Endothelial cell of umbilical vein (primary cell): ENCODE measurements around the gene MPIG6B. TPM values are rescaled to one million over a fixed set of nuclear protein-coding genes. Genes with fewer than 3 reads are reported as not detected.

ENCODE experiments used
- BruUV-seq: library from RNA; stranded (reverse); fragments of 400-500 nt; replicated peaks from 2 replicates; lab custom pipeline; 2021; lab: Mats Ljungman, UMichigan
- CTCF ChIA-PET: fragments of 300-600, 350-600 bp; sonication (Branson Sonifier 250); formaldehyde crosslinking; loops from one replicate; lab custom pipeline; 2021; ENCODE audit warnings: antibody characterized with exemption, inconsistent platforms; lab: Charles Lee
- POLR2A ChIA-PET: fragments of 300-600, 350-600 bp; sonication (Branson Sonifier 250); formaldehyde crosslinking; loops from one replicate; lab custom pipeline; 2021; ENCODE audit warnings: antibody characterized with exemption, inconsistent platforms; lab: Charles Lee
- DNase-seq: peaks from one replicate; pipeline ENCODE4 v3.0.0-alpha.2; 2011; ENCODE audit warnings: low read depth, low spot score
- FAIRE-seq: peaks from 2 replicates; lab custom pipeline; 2011; peaks lifted over from hg19 to GRCh38; lab: Jason Lieb, UNC
- H2AFZ ChIP-seq: 2 replicates; pipeline ENCODE4 v1.6.0; 2012; ENCODE audit warnings: low read depth, low read length, control low read depth, inconsistent platforms
- H3K27ac ChIP-seq: 2 replicates; pipeline ENCODE4 v1.5.1; 2011; ENCODE audit warnings: low read depth, mild to moderate bottlenecking, control low read depth, low read length, moderate library complexity; ENCODE audit not compliant: insufficient read depth
- H3K27me3 ChIP-seq, 2 experiments: 2 replicates each; pipeline versions ENCODE4 v1.6.0 to v1.6.1; 2011; ENCODE audit warnings: low read length in 2 of 2, mixed read lengths in 1 of 2; ENCODE audit not compliant: control insufficient read depth in 2 of 2, insufficient read depth in 2 of 2
- H3K36me3 ChIP-seq, 2 experiments: 2 replicates in 1 of 2; 3 replicates in 1 of 2; pipeline ENCODE4 v1.5.1; 2011; ENCODE audit warnings: low read length in 2 of 2, mild to moderate bottlenecking in 1 of 2, moderate library complexity in 1 of 2; ENCODE audit not compliant: control insufficient read depth in 2 of 2, insufficient read depth in 2 of 2; ENCODE audit errors: extremely low read depth in 1 of 2
- H3K4me1 ChIP-seq: 3 replicates; pipeline ENCODE4 v1.5.1; 2011; ENCODE audit warnings: mild to moderate bottlenecking, low read length; ENCODE audit not compliant: control insufficient read depth, insufficient read depth; ENCODE audit errors: extremely low read depth
- H3K4me2 ChIP-seq: 2 replicates; pipeline ENCODE4 v1.6.1; 2011; ENCODE audit warnings: low read length, control low read depth, mixed read lengths; ENCODE audit not compliant: insufficient read depth
- H3K4me3 ChIP-seq, 3 experiments: fragments of 200-600 bp in 1 of 3; sonication (generic), shearing (Covaris generic) in 1 of 3; replicated peaks in 1 of 3; 2 replicates each; pipeline ENCODE4 v1.5.1; 2011 to 2016; ENCODE audit warnings: control low read depth in 3 of 3, low read length in 3 of 3, mild to moderate bottlenecking in 2 of 3, inconsistent platforms in 1 of 3, low read depth in 1 of 3, moderate library complexity in 1 of 3; ENCODE audit not compliant: insufficient read depth in 1 of 3
- H3K79me2 ChIP-seq: 2 replicates; pipeline ENCODE4 v1.6.0; 2012; ENCODE audit warnings: low read length, inconsistent platforms; ENCODE audit not compliant: control insufficient read depth, insufficient read depth
- H3K9ac ChIP-seq: replicated peaks from 2 replicates; pipeline ENCODE3; 2011; ENCODE audit warnings: low read length, control low read depth; ENCODE audit not compliant: insufficient read depth; ENCODE audit errors: extremely low read depth
- H3K9me1 ChIP-seq: replicated peaks from 3 replicates; pipeline ENCODE4 v1.6.0; 2011; ENCODE audit warnings: mild to moderate bottlenecking, low read length; ENCODE audit not compliant: control insufficient read depth, insufficient read depth; ENCODE audit errors: extremely low read depth
- H3K9me3 ChIP-seq: replicated peaks from 2 replicates; pipeline ENCODE4 v1.5.1; 2012; ENCODE audit warnings: low read length, inconsistent platforms; ENCODE audit not compliant: control insufficient read depth, insufficient read depth
- H4K20me1 ChIP-seq: replicated peaks from 2 replicates; pipeline ENCODE3; 2011; ENCODE audit warnings: mild to moderate bottlenecking, low read length; ENCODE audit not compliant: control insufficient read depth, insufficient read depth; ENCODE audit errors: extremely low read depth
- EZH2 ChIP-seq: IDR thresholded peaks from 2 replicates; pipeline ENCODE4 v1.6.1; 2012; ENCODE audit warnings: borderline replicate concordance, low read depth, mild to moderate bottlenecking, moderate library complexity, low read length, inconsistent platforms; ENCODE audit not compliant: severe bottlenecking
- GATA2 ChIP-seq: IDR thresholded peaks from 2 replicates; pipeline ENCODE4 v1.7.0; 2011; ENCODE audit warnings: low read depth, mild to moderate bottlenecking, moderate library complexity, mixed read lengths, low read length; ENCODE audit not compliant: insufficient read length, insufficient read depth
- MYC ChIP-seq: IDR thresholded peaks from one replicate; pipeline ENCODE4 v1.6.1; 2011; ENCODE audit warnings: mild to moderate bottlenecking, low read depth, low read length
- POLR2A ChIP-seq: IDR thresholded peaks from 2 replicates; pipeline ENCODE4 v1.6.1; 2012; ENCODE audit warnings: low read depth, mild to moderate bottlenecking, control low read depth, low read length
- dilution Hi-C: fragments of 300-500 bp; cut with MboI; formaldehyde crosslinking; loops from one replicate; pipeline ENCODE4 v1.15.0; 2019; ENCODE audit warnings: low sequenced_read_pairs; ENCODE audit not compliant: extremely low pct_ligation_motif_present
- intact Hi-C: fragments of 100-400 bp; cut with micrococcal nuclease; formaldehyde crosslinking; loops from one replicate; pipeline ENCODE4 v1.10.0; 2022
- polyA plus RNA-seq, 4 experiments: library from polyadenylated mRNA; depleted of rRNA in 3 of 4; stranded (reverse) in 3 of 4; unstranded in 1 of 4; fragments of >200 nt; gene quantifications; 2 replicates each; pipeline versions ENCODE4 v1.2.1 to v1.2.3, GENCODE V29; 2011 to 2012; ENCODE audit warnings: missing spikeins in 1 of 4
- total RNA-seq: library from RNA; stranded (reverse); gene quantifications from 2 replicates; pipeline ENCODE4 v1.2.3, GENCODE V29; 2021
- TF ChIP-seq, protein P1 (sequence below): IDR thresholded peaks from 2 replicates; pipeline ENCODE4 v1.6.1; 2011; ENCODE audit not compliant: insufficient read depth, insufficient read length

The MPIG6B gene
- total and polyA plus RNA-seq, 2 donors (not counting 3 experiments of a cell fraction or from before 2014, with no cell fraction given), result not detected

DNA sequence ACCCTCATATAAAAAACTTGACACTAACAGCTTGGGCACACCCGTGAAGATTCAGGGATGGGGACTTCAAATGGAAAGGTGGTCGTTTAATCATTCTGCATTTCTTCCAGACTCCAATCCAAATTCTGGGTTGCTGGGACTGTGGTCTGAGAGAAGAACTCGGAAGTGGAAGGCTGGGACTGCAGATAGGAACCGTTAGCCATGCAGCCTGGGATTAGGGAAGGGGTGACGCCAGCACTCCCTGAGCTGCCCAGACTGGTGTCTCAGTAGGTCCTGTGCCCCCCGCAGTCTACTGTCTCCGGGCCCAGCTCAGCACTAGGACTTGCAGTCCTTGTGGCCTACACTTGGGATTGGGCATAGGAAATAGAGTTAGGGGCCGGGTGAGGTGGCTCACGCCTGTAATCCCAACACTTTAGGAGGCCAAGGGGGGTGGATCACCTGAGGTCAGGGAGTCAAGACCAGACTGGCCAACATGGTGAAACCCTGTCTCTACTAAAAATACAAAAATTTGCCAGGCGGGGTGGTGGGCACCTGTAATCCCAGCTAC is 13.7 kb downstream of the MPIG6B start:
- FAIRE-seq (no peak), DNase-seq (no peak)
- H3K79me2 ChIP-seq, result peaks cover 42% of the 10 kb centered on the region
- no peak for TF ChIP-seq GATA2
- no peaks in the 10 kb centered on the region for H4K20me1 ChIP-seq
- CTCF ChIA-PET, result interaction anchor here (0.7 to 6.0 kb wide), 8 partner anchors 25 to 94 kb away, joined by 3 to 55 read pairs (median 3); partner anchors contain the start of genes HSPA1B, LY6G5B and VARS1
- H3K4me2 ChIP-seq, result peak overlapping the region; percentile 93
- H3K27ac ChIP-seq, result peak overlapping the region; percentile 94
- intact Hi-C loops (loop anchor here (10.0 kb wide), 1 partner anchor 192 kb away; the partner anchor contains the start of genes ATP6V1G2, DDX39B and NFKBIL1), dilution Hi-C loops (no loop called here)
- H3K4me1 ChIP-seq, result peaks cover 41% of the 10 kb centered on the region
- peak overlapping the region; percentile 8 for H2AFZ ChIP-seq
- H3K36me3 ChIP-seq, result peaks cover 7 to 17% of the 10 kb centered on the region in 2 experiments
- peak overlapping the region in 2 of 3 experiments; percentile 86 to 98 for H3K4me3 ChIP-seq
- no peaks in the 10 kb centered on the region for H3K9me3 ChIP-seq
- TSS peak; percentile 4 for BruUV-seq
- H3K9ac ChIP-seq, result peak overlapping the region; percentile 96
- POLR2A ChIA-PET, result interaction anchor here (0.5 to 3.2 kb wide), 7 partner anchors 25 to 91 kb away, joined by 3 to 19 read pairs (median 3); partner anchors contain the start of genes HSPA1A, HSPA1B and HSPA1L
- H3K27me3 ChIP-seq, result no peaks in the 10 kb centered on the region
- H3K9me1 ChIP-seq, result no peaks in the 10 kb centered on the region

DNA sequence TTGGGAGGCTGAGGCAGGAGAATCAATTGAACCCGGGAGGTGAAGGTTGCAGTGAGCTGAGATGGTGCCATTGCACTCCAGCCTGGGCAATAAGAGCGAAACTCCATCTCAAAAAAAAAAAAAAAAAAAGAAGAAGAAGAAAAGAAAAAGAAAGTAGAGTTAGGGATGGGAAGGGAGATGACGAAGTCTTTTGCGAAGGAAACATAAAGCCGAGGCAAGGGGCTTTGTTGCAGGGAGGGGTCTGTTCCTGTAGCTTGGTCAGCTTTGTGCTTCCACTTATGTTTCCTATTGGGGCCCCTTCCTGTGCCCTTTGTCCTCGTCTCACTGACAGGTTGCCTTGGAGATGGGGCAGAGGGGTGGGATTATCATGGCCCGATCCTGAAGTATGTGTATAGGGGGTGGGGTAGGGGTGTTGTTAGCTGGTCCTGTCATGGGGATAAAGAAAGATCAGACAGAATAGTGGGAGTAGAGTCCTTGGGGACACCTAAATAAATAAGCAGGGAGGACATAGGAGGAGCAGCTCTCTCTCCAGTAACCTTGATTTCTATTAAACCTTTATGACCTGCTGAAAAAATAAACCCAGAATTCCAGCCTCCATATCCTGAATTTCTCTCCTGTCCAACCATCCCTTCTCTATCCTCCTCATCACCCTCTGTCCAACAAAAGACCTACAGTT is 14.3 kb downstream of the MPIG6B start:
- H3K9ac ChIP-seq, result peak overlapping the region; percentile 80
- peaks cover under 1 to 13% of the 10 kb centered on the region in 2 experiments for H3K36me3 ChIP-seq
- H2AFZ ChIP-seq, result no peak overlapping the region
- H4K20me1 ChIP-seq, result no peaks in the 10 kb centered on the region
- no peaks in the 10 kb centered on the region for H3K27me3 ChIP-seq
- intact Hi-C loops (loop anchor here (10.0 kb wide), 1 partner anchor 193 kb away; the partner anchor contains the start of genes ATP6V1G2, DDX39B and NFKBIL1), dilution Hi-C loops (no loop called here)
- no peaks in the 10 kb centered on the region for H3K9me1 ChIP-seq
- H3K4me1 ChIP-seq, result peaks cover 40% of the 10 kb centered on the region
- peaks cover 42% of the 10 kb centered on the region for H3K79me2 ChIP-seq
- peak overlapping the region; percentile 93 for H3K4me2 ChIP-seq
- POLR2A ChIA-PET, result interaction anchor here (0.6 to 3.2 kb wide), 5 partner anchors 26 to 90 kb away, joined by 3 to 19 read pairs (median 7); partner anchors contain the start of genes HSPA1A, HSPA1B and HSPA1L
- TF ChIP-seq, protein P1, sequence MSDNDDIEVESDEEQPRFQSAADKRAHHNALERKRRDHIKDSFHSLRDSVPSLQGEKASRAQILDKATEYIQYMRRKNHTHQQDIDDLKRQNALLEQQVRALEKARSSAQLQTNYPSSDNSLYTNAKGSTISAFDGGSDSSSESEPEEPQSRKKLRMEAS, result no peak
- TF ChIP-seq GATA2, result no peak
- no peak for TF ChIP-seq MYC
- no peak for TF ChIP-seq EZH2
- no peak for TF ChIP-seq POLR2A
- no peaks in the 10 kb centered on the region for H3K9me3 ChIP-seq
- peak overlapping the region in 2 of 3 experiments; percentile 6 to 56 for H3K4me3 ChIP-seq
- CTCF ChIA-PET, result interaction anchor here (0.6 to 6.0 kb wide), 16 partner anchors 8 to 93 kb away, joined by 3 to 55 read pairs (median 4); partner anchors contain the start of genes BAG6, DDAH2, HSPA1B and LY6G5B
- peak overlapping the region; percentile 94 for H3K27ac ChIP-seq
- BruUV-seq, result TSS peak; percentile 1
- FAIRE-seq, result no peak
- DNase-seq, result peak; percentile 69
